ENCODE results near the gene PLA2G2C. TPM values are rescaled to one million over a fixed set of nuclear protein-coding genes. Genes with fewer than 3 reads are reported as not detected.

PLA2G2C gene
- total and polyA plus RNA-seq, 2 of the 8 experiments (the other 6 are each of a cell fraction or from before 2014, with no cell fraction given) = not detected

DNA sequence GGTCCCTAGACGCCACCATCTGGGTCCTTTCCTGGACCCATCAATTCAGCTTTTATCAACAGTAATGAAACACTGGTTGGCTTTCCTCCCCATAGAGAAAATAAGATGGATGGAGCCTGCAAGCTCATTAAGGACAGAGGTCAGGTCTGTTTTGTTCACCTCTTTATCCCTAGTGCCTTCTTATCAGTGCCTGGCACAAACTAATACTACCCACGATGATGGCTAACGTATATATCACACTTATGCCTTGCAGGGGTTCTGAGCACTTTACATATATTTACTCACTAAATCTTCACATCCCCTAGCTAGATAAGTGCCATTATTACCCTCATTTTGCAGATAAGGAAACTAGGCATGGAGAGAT, 5.5 kb downstream of the PLA2G2C start:
- H3K4me1 ChIP-seq (replicated peaks in 1 of 4; ENCODE audit: control insufficient read depth in 3 of 4, insufficient read depth in 4 of 4, low read length in 3 of 4) = peaks cover 0 to 2% (median under 1%) of the 10 kb centered on the region in 4 experiments; a peak in 2 of 7 replicates

More for the DNA sequence above, 5.5 kb downstream of the PLA2G2C start:
- Histone ChIP-seq H2BK15ac (ENCODE audit: low read length) (no peak overlapping the region), H2BK120ac (replicated peaks; ENCODE audit: low read depth, low read length) (no peak overlapping the region), H3K18ac (ENCODE audit: extremely low read depth, low read length) (no peak overlapping the region), H3K27ac (ENCODE audit: low read depth, low read length) (no peak overlapping the region), H3K14ac (ENCODE audit: insufficient read length) (no peak overlapping the region), H3K4ac (replicated peaks; ENCODE audit: insufficient read length, low read depth, low read length) (no peak overlapping the region), H3K23me2 (ENCODE audit: low read depth, low read length) (no peaks in the 10 kb centered on the region; the same call in 1 of the 2 replicates), H3K56ac (replicated peaks; ENCODE audit: insufficient read length, low read depth, low read length) (no peak overlapping the region), H4K8ac (ENCODE audit: extremely low read depth, insufficient read depth, low read length) (no peak overlapping the region), H3K79me2 (ENCODE audit: control insufficient read depth in 1 of 2, insufficient read depth in 2 of 2, low read length in 2 of 2) (no peaks in the 10 kb centered on the region; a peak in 1 of 4 replicates), H4K91ac (replicated peaks; ENCODE audit: insufficient read length, low read length) (no peak overlapping the region), H3K4me3 (ENCODE audit: extremely low read depth in 1 of 4, insufficient read depth in 2 of 4, low read depth in 3 of 4, low read length in 4 of 4) (no peak overlapping the region), H3K79me1 (ENCODE audit: low read depth, low read length) (0 out of 2 replicates have a peak, but pooled peaks cover 3% of the 10 kb centered on the region), H3K27me3 (replicated peaks in 1 of 4; ENCODE audit: control insufficient read depth in 3 of 4, extremely low read depth in 1 of 4, insufficient read depth in 3 of 4, low read length in 3 of 4) (peaks cover 0 to 11% (median 9%) of the 10 kb centered on the region in 4 experiments; a peak in 5 of 7 replicates), H3K9ac (replicated peaks in 1 of 4; ENCODE audit: extremely low read depth in 1 of 4, low read depth in 3 of 4, low read length in 3 of 4) (no peak overlapping the region), H2BK5ac (ENCODE audit: low read depth, low read length) (no peak overlapping the region), H2BK12ac (ENCODE audit: low read depth, low read length) (no peak overlapping the region), H3K4me2 (ENCODE audit: insufficient read depth in 1 of 2, low read depth in 2 of 2, low read length in 2 of 2) (no peak overlapping the region), H4K20me1 (replicated peaks in 1 of 2; ENCODE audit: control insufficient read depth in 1 of 2, insufficient read depth in 2 of 2, low read length in 2 of 2) (no peaks in the 10 kb centered on the region), H3K9me3 (ENCODE audit: insufficient read depth in 2 of 2, low read depth in 1 of 2, low read length in 1 of 2) (peaks cover 0 to 4% of the 10 kb centered on the region in 2 experiments; a peak in 1 of 4 replicates), H3K36me3 (ENCODE audit: control insufficient read depth in 2 of 4, insufficient read depth in 4 of 4, low read length in 3 of 4) (no peaks in the 10 kb centered on the region), H4K5ac (ENCODE audit: insufficient read length, low read depth, low read length) (no peak overlapping the region), H2BK20ac (ENCODE audit: low read length) (no peak overlapping the region), H2AFZ (ENCODE audit: low read length) (no peak overlapping the region), H2AK5ac (ENCODE audit: low read depth, low read length) (no peak overlapping the region), H3K23ac (ENCODE audit: insufficient read length) (no peak overlapping the region)
- no peak for TF ChIP-seq ZNF274 (IDR thresholded peaks at IDR 0.05; ENCODE audit: borderline replicate concordance, extremely low read depth, low read length)
- no peak for TF ChIP-seq CTBP2 (IDR thresholded peaks at IDR 0.05; ENCODE audit: borderline replicate concordance, insufficient read depth, insufficient read length, low read length)
- TF ChIP-seq PHF8 (conservative IDR thresholded peaks at IDR 0.05; ENCODE audit: low read depth, low read length) = no peak
- no peak for TF ChIP-seq RXRA (IDR thresholded peaks at IDR 0.05; ENCODE audit: insufficient read depth, low read depth, low read length)
- TF ChIP-seq TAF1 (IDR thresholded peaks at IDR 0.05; ENCODE audit: low read depth, low read length) = no peak
- TF ChIP-seq, protein P1, sequence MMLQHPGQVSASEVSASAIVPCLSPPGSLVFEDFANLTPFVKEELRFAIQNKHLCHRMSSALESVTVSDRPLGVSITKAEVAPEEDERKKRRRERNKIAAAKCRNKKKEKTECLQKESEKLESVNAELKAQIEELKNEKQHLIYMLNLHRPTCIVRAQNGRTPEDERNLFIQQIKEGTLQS (IDR thresholded peaks at IDR 0.05; ENCODE audit: insufficient read depth, low read depth, low read length) = no peak
- TF ChIP-seq KDM5A (IDR thresholded peaks at IDR 0.05; ENCODE audit: low read length) = no peak
- TF ChIP-seq GABPA (IDR thresholded peaks at IDR 0.05; ENCODE audit: borderline replicate concordance, insufficient read depth, low read length) = no peak
- no peak for TF ChIP-seq YY1 (IDR thresholded peaks at IDR 0.05; ENCODE audit: low read depth, low read length)
- TF ChIP-seq SP4 (IDR thresholded peaks at IDR 0.05; ENCODE audit: low read length) = no peak
- TF ChIP-seq CBX5 (IDR thresholded peaks at IDR 0.05; ENCODE audit: low read depth, low read length) = no peak
- DNase-seq (ENCODE audit: low read depth in 1 of 2, low spot score in 2 of 2) (no peak), FAIRE-seq (no peak)
- 83% methylated on average over 3 of the region's 3 CpGs; no CpG with 5 or more reads in 1 of the 2 experiments for WGBS, 2 experiments (ENCODE audit: extremely low coverage in 1 of 2, insufficient coverage in 1 of 2, insufficient read length in 1 of 2, insufficient replicate concordance in 2 of 2, low coverage in 1 of 2, low lambda C conversion rate in 2 of 2, missing lambda C conversion rate in 1 of 2)
- ChIA-PET POLR2A (ENCODE audit: partially characterized antibody) (no interaction called here), CTCF (ENCODE audit: partially characterized antibody) (interaction anchor here (1.2 to 8.3 kb wide), 5 partner anchors 10 to 263 kb away, joined by 3 to 90 read pairs (median 5); no protein-coding TSS in a partner anchor)

Data from H1 (cell line).